ENCODE data around the gene PIP4K2C.

Gene PIP4K2C

GRCh38 chr12:57550641-57551549, 40.1 kb upstream of the PIP4K2C start:
- TF ChIP-seq SIN3A (IDR thresholded peaks at IDR 0.05; ENCODE audit: borderline replicate concordance, insufficient read depth, low read length) (no peak), FOXP2 (optimal IDR thresholded peaks at IDR 0.05; ENCODE audit: borderline replicate concordance, extremely low read depth, extremely low read length, insufficient read depth) (no peak), REST (IDR thresholded peaks at IDR 0.05; ENCODE audit: insufficient read depth in 1 of 2, low read depth in 2 of 2, low read length in 2 of 2) (no peak), POLR2AphosphoS5 (IDR thresholded peaks at IDR 0.05; ENCODE audit: low read depth, low read length) (no peak), TAF1 (IDR thresholded peaks at IDR 0.05; ENCODE audit: borderline replicate concordance, insufficient read depth, low read length) (no peak)

- TF ChIP-seq REST (IDR thresholded peaks at IDR 0.05; ENCODE audit: insufficient read depth in 1 of 2, low read depth in 2 of 2, low read length in 2 of 2) (no peak), POLR2AphosphoS5 (IDR thresholded peaks at IDR 0.05; ENCODE audit: low read depth, low read length) (no peak), FOXP2 (optimal IDR thresholded peaks at IDR 0.05; ENCODE audit: borderline replicate concordance, extremely low read depth, extremely low read length, insufficient read depth) (no peak), TAF1 (IDR thresholded peaks at IDR 0.05; ENCODE audit: borderline replicate concordance, insufficient read depth, low read length) (no peak), SIN3A (IDR thresholded peaks at IDR 0.05; ENCODE audit: borderline replicate concordance, insufficient read depth, low read length) (no peak)
Measured at GRCh38 chr12:57551637-57552305, 39.2 kb upstream of the PIP4K2C start.

- TF ChIP-seq REST (IDR thresholded peaks at IDR 0.05; ENCODE audit: insufficient read depth in 1 of 2, low read depth in 2 of 2, low read length in 2 of 2) (no peak), POLR2AphosphoS5 (IDR thresholded peaks at IDR 0.05; ENCODE audit: low read depth, low read length) (no peak), TAF1 (IDR thresholded peaks at IDR 0.05; ENCODE audit: borderline replicate concordance, insufficient read depth, low read length) (no peak), FOXP2 (optimal IDR thresholded peaks at IDR 0.05; ENCODE audit: borderline replicate concordance, extremely low read depth, extremely low read length, insufficient read depth) (no peak), SIN3A (IDR thresholded peaks at IDR 0.05; ENCODE audit: borderline replicate concordance, insufficient read depth, low read length) (no peak)
Measured at GRCh38 chr12:57552306-57552651, 38.7 kb upstream of the PIP4K2C start.

GRCh38 chr12:57552835-57553313, 38.1 kb upstream of the PIP4K2C start:
- TF ChIP-seq TAF1 (IDR thresholded peaks at IDR 0.05; ENCODE audit: borderline replicate concordance, insufficient read depth, low read length) (no peak), POLR2AphosphoS5 (IDR thresholded peaks at IDR 0.05; ENCODE audit: low read depth, low read length) (no peak), REST (IDR thresholded peaks at IDR 0.05; ENCODE audit: insufficient read depth in 1 of 2, low read depth in 2 of 2, low read length in 2 of 2) (peak in 1 of 2 experiments; percentile 55; a peak in 1 of 4 replicates)
